H1 (cell line): ENCODE measurements around the gene COL11A2. TPM values are rescaled to one million over a fixed set of nuclear protein-coding genes. Genes with fewer than 3 reads are reported as not detected.

Source experiments
- CHD1 ChIP-seq: IDR thresholded peaks from 2 replicates; pipeline ENCODE4 v1.6.1; 2012; ENCODE audit warnings: low read depth, low read length, improper control_type of control experiment
- polyA plus RNA-seq, 7 experiments: library from polyadenylated mRNA; depleted of rRNA in 3 of 7; stranded (reverse) in 5 of 7; unstranded in 2 of 7; fragments of >200 nt in 5 of 7; fragments of 200-250 nt in 2 of 7; gene quantifications; 1 replicate in 5 of 7; 2 replicates in 1 of 7; 4 replicates in 1 of 7; pipeline versions ENCODE4 v1.2.1 to v1.2.3, GENCODE V29; 2011 to 2013; ENCODE audit warnings: missing spikeins in 2 of 7, mixed read lengths in 2 of 7
- total RNA-seq: library from RNA; stranded (reverse); fragmentation: NEBNext Ultra II Directional; extraction: Animal tissue kit (Norgen Biotek cat#: 25700); gene quantifications from 2 replicates; pipeline ENCODE4 v1.2.1, GENCODE V29; 2021
- TF ChIP-seq, protein P1 (sequence below): IDR thresholded peaks from 2 replicates; pipeline ENCODE4 v1.6.1; 2011; ENCODE audit warnings: low read depth, mild to moderate bottlenecking, low read length; ENCODE audit not compliant: insufficient read depth

The COL11A2 gene
- total and polyA plus RNA-seq, 2 of the 8 experiments (the other 6 are each of a cell fraction or from before 2014, with no cell fraction given) = 2.8 to 3.8 TPM

DNA sequence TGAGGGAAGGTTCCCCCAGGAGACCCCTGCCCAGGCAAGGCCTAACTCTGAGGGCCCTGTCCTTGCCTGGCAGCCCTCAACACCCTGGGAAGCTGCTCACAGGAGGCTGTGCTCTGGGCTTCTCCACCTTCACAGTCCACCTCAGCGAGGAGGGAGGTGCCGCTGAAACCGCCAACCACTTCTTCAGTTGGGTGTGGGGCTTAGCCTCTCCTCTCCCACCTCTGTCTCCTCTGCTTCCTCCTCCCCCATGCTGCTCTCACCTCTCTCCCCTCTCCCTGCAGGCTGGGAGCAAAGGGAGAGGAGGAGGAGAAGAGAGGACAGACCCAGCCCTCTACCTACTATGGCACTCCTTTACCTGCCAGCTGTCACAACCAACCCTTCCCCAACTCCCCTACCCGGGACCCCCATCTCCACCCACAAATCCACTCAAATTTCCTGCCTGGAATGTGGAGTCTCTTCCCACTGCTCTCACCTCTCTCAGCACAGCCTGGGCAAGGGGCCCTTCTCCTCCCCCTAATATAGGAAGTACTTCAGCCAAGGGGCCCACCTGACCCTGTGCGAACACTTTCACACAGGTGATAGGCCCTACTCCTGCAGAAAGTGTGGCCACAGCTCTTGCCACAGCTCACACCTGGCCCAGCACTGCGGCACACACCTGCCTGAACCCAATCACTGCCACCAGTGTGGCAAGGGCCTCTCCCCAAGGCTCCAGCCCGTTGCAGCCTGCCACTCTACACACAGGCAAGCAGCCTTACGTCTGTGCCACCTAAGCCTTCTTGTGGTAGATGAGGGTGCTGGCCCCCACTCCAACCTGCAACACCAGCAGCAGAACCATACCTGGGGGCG lies 23.2 kb upstream of the COL11A2 start (continued):
- TF ChIP-seq, protein P1, sequence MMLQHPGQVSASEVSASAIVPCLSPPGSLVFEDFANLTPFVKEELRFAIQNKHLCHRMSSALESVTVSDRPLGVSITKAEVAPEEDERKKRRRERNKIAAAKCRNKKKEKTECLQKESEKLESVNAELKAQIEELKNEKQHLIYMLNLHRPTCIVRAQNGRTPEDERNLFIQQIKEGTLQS = no peak
- TF ChIP-seq CHD1 = no peak
